Measurements from ENCODE around the gene SMPD3.
A peak's percentile ranks its signal among the peaks of the same experiment; 100 is the strongest.

SMPD3 gene

DNA sequence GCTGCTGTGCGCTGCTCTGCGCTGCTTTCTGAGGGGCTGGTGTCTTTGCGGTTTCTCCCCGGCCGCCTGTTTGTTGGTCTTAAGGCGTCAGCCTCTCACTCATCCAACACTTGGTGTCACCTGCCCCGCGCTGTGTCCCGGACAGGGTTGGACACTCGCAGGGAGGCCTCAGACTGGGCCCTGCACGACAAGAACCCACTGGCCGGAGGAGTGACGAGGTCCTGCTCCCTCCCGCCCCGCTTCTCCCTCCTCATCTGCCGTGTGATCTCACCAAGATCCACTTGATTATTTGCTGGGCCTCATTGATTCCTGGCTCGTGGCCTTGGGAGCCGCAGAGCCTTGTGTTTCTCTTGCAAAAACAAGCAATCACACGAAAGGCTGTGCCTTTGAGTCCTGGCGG lies 80.9 kb downstream of the SMPD3 start:
- DNase-seq: no peak

DNA sequence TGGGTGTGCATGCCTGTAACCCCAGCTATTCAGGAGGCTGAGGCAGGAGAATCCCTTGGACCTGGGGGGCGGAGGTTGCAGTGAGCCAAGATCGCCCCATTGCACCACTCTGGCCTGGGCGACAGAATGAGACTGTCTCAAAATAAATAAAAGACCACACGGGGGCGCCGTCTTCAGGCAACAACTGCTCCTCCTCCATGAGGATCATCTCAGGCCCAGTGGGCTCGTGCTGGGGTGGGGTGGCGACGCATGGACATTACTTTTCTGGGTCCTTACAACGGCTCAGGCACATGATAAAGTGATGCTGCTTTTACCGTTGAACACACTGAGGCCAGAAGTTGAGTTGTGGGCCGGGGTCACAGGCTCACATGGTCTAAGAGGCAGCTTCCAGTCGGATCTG lies 81.3 kb downstream of the SMPD3 start:
- no peak for DNase-seq

DNA sequence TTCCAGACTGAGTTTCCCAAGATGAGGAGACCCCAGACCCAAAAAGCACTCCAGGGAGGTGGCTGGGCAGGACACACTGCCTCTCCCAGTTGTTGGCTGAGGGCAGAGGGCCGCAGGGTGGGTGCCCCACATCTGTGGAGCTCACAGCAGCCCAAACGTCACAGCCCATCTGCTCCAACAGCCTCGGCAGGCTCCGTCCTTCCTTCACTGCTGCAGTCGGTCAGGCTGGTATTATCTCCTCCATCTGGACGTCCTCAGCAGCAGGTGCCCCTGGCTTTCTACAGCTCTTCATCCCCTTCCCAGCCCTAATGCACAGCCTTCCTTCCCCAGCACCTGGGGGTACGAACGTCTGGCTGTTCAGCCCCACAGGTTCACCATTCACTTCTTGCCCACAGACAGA lies 82.2 kb downstream of the SMPD3 start:
- DNase-seq: no peak

DNA sequence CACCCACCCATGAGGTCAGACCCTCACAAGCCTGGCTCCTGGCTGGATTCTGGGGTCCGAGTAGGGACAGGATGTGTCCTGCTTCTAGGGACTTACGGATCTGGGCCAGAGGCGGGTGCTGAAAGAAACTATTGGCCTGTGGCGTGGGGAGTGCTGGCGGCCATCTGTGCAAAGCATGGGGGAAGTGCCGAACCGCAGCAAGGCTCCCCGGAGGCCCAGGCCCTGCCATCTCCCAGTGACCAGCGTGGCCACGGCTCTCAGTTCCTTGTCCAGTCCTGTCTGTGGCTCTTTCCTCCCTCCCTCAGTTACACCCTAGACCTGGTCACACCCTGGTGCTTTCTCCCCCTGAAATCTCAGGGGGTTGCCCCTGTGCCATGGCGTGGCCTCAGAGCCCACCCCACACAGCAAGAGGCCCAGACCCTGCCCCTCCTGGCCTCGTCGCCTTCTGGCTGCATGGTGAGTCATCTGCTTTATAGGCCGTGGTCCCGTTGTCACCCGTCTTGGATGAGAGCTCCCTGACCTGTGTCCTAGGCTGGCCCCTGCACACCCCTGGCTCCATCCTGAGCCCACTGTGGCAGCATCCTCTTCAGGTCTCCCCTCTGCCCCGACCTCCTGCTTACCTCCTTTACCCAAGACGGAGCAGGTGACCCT lies 83.0 kb downstream of the SMPD3 start:
- no peak for DNase-seq

DNA sequence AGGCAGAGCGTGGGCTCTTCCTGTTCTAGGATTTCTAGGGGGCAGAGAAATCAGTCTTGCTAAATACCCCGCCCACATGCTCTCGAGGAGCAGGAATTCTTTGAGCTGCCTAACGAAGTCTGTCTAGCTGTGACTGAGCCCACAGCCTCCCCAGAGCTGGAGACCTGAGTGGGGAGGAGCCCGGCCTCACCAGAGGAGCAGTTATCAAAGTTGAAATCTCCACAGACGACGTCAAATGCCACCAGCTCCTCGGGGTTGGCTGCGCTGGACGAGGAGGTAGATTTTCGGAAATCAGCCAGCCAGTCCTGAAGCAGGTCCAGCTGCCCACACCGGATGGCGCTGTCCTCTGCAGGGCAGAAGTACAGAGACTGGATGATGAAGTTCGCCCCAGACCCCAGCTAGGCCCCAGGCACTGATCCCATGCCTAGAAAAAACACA lies 83.7 kb downstream of the SMPD3 start:
- no peak for DNase-seq

DNA sequence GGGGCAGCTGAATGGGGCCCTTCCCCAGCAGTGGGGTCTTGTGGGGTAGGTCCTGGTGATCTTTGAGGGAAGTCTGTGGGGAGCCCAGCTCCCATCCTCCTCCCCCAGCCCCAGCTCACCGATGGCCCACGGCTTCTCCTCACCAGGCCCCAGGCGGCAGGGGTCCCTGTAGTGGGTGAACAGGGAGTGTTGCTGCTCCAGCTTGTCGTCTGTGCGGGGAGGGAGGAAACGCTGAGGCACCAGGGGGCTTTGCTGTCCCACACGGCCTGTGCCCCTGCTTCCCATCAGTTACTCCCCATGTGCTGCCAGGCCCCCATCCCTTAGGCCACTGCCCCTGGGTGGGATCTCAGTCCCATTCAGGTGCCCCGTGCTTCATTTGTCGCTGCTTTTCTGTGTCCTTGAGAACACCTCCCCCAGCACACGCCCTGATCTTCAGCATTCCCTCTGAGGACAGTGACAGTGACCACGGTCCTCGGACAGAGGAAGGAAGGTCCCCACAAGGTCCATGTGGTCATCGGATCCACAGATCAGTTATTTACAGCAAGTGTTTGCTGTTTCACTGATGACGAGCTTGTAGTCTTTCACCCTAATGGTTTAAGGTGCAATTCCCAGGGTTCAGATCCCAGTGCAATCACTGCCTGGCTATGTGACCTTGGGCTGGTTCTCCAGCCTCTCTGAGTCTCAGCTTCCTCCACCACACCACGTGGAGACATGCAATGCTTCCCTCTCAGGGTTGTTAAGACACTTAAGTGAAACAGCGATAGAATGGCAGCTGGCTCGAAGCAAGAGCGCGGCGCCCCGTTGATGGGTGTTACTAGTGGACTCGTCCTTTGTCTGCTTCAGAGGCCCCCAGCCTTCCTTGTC lies 84.4 kb downstream of the SMPD3 start:
- DNase-seq: no peak

DNA sequence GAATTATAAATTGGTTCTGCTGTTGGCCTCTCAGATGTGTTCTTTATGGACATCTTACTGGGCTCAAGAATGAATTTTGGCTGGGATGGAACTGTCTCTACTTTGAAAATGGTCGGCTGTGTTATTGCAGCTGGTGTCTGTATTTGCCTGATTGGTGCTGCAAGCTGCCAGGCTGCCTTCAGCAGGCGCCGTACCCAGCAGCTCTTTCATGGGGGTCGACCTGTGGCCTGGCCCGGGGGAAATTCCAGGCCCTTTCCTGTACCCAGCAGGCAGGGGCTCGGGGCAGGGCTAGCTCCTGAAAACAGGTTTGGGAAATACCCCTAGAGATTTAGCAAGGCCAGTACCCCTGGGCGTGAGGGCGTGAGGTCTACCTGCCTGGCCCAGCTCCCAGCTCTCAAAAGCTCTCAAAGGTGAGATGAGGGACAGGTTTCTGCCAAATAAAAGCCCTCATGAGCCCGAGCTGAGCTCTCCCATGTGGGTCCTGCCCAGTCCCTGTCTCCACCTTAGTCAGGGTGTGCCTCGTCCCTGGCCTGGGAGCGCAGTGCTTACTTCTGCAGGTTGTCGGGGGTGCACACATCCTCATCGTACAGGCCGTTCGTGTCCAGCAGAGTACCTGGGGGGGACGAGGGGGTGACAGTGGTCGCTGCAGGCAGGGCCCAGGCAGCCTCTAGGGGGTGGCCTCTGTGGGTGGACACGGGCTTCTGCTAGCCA lies 85.2 kb downstream of the SMPD3 start:
- DNase-seq: no peak

DNA sequence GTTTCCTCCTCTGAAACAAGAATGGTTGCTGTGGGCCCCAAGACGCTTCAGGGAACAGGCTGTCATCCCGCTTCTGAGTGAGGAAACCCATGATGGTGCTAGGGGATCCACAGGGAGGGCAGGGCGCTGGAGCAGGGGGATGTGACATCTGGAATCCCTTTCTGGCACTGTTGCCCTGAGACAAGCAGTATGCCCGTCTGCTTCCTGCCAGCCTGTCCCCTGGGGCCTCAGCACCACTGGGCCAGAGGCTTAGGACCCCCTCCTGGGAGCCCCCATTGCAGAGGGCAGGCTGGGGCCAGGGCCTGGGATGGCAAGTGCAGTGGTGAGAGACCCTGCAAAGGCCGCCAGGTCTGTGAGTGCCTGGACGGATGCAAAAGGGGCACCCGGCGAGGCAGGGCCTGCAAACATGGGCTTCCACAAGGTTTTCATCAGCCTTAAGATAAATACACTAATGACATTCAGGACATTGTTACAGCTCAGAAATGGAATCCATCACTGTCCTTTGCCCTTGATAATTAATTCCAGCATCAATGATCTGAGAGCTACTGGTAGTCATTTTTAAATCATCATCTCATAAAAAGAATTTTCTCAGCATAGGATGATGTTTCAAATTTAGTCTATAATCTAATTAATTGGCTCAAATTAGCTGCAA lies 85.9 kb downstream of the SMPD3 start:
- no peak for DNase-seq

DNA sequence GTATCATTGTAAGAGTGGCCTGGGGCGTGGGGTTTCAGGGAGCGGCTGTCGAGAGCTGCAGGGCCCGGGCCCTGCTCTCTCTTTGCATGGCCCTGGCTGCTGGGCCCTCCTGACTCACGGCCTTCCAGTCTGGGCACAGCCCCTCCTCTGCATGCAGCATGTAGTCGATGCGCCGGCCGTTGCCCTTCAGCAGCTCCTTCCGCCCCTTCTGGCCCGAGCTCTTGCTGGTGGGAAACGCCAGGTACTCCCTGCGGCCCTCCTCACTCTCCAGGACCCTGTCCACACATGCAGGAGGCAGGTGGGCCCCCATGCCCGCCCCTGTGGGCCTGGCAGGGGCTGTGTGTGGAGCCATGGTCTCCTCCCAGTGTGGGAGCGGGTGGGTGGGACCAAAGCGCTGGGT lies 86.8 kb downstream of the SMPD3 start:
- no peak for DNase-seq

DNA sequence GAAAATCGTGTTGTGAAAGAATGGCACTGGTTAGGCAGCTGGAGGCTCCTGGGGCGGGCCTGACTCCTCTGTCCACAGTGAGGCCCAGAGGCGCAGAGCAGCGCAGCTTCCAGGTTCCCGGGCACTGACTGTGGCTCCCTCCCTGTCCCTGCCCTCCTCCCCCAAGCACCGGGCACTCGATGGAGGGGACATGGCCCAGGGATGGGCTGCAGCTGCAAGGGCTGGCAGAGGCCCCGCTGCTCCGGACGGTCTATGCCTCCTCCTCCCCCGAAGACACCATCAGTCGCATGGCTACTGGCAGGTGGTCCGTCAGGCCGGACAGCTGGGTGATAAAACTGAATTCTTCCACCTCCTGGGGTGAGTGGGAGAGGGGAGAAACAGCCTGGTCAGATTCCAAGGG lies 87.4 kb downstream of the SMPD3 start:
- no peak for DNase-seq

DNA sequence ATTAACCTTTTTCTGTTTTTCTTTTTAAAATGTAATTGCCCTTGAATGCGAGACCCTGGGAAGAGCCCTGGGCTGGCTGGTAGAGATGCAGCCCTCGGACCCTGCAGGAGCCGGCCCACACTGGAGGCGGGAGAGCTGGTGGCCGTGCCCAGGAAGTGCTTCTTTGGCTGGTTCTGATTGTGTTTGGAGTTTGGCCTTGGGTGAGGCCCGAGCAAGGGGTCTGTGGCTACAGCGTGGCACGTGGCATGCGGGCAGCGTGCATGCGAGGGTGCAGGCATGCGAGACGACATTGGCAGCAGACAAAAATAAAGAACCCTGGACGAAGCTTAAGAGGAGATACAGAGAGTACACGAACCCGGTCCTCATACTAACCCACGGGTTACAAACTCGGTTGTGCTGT lies 87.8 kb downstream of the SMPD3 start:
- no peak for DNase-seq

DNA sequence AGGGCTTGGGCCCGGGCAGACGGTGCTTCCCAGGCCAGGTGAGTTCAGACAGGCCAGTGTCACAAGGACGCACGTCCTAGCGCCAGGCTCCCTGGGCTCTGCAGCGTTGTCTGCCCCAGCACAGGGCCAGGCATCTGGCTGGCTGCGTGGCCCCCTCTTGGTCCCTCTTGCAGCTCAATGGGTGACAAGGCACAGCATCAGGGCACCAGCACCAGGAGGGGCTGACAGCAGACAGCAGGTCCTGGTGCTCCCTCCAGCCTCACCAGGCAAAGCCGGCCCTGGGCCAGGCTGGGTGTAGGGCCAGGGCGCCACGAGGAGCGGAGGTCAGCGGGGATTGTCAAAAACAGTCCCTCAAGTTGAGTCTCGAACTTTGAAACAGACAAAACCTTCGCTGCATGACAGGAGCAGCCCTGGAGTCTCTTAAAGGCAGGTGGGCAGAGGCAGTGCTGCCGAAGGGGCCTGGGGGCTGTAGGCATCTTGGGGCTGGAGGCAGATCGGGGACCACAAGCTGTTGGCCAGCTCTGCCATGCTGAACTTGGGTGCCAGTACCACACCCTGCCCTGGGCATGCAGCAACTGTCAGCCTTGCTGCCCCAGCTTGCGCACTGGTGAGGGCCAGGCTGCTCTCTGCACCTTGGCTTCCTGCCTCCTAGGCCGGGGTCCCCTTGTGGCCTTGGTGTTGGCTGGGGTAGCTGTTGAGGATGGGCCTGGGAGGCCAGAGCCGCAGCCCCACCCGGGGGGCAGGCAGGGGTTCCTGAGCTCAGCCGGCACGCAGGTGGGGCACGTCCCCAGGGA lies 88.7 kb downstream of the SMPD3 start:
- DNase-seq: no peak

DNA sequence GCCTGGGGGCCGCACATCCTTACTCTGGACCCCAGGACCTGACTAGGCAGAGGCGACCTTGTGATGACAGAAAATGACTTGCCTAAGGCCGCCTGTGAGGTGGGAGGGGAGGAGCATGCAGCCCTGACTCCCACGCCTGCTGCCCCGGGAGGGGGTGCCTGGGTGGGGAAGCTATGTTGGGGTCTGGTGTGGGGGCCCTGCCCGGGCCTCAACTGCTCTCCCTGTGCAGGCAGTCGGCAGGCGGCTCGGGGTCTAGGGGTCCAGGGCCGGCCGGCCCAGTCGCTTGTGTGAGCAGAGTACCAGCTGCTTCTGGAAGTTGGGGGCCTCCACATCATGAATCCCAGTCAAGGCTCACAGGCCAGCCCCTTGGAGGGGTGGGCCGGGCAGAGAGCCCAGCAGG lies 89.4 kb downstream of the SMPD3 start:
- no peak for DNase-seq

DNA sequence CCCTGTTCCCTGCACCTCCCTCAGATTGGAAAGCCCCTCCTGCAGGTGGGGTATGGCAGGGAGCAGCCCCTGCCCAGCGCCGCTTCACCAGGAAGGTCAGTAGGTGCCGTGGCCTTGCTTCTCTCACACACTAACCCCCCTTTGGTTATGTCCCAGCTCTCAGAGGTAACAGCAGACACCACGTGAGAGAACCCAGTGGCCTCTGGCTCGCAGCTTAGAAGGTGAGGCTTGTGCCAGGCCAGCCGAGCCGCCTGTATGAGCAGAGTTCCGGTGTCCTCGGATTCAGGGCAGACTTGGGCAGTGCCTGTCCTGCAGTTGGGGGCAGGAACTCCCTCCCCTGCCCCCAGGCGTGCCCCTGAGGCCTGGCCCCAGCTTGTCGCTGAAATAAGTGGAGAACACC lies 90.4 kb downstream of the SMPD3 start:
- DNase-seq: no peak

DNA sequence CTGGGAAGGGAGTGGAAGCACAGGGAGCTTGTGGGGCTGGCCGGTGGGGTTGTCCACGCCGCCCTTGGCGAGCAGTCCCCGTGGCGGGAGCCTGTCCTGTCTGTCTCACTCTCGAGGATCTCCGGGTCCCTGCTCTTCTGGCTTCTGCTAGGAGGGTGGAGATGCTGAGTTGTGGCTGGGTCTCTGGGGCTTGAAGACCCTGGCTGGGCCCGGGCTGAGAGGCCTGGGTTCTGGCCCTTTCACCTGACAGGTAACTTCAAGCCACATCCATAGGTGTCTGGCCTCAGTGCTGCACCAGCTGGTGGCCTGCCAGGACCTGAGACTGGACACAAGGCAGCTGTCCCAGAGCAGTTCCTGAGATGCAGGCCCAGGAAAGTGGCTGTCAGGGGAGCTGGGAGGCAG lies 90.8 kb downstream of the SMPD3 start:
- no peak for DNase-seq

DNA sequence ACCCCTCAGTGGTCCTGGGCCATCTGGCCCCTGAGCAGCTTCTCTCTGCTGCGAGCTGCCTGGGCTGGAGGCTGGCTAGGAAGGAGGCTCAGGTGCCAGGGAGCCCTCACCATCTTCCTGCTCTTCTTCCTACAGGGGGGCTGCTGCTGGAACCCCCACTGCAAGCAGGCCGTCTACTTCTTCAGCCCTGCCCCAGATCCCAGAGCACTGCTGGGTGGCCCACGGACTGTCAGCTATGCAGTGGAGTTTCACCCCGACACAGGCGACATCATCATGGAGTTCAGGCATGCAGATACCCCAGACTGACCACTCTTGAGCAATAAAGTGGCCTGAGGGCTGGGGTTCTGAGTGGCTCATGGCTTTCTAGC lies 91.4 kb downstream of the SMPD3 start:
- no peak for DNase-seq

DNA sequence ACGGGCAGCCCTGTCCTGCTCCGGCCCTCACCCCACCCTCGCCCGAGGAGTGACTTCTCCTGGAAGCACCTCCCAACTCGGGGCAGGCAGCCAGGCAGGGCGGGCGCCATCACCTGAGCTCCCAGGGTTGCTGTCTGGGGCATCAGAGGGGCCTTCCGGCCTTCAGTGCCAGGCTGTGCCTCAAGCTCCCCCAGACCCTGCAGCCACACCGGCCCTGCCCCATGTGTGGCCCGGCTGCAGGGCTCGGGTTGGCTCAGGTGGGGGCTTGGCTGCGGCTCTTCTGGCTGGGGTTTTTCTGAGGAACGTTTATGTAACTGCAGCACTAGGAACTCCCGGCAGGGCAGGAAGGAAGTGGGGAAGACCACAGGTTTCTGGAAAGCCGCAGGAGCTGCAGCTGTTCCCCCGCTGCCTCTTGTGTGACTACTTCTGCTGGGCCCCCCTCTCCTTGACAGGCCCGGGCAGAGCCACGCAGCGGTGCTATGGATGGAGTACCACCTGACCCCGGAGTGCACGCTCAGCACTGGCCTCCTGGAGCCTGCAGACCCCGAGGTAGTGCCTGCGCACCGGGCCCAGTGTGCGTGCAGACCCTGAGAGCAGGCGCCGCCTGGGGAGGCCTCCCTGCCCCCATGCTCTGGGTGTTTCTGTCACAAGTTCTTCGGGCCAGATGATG lies 91.9 kb downstream of the SMPD3 start:
- no peak for DNase-seq

DNA sequence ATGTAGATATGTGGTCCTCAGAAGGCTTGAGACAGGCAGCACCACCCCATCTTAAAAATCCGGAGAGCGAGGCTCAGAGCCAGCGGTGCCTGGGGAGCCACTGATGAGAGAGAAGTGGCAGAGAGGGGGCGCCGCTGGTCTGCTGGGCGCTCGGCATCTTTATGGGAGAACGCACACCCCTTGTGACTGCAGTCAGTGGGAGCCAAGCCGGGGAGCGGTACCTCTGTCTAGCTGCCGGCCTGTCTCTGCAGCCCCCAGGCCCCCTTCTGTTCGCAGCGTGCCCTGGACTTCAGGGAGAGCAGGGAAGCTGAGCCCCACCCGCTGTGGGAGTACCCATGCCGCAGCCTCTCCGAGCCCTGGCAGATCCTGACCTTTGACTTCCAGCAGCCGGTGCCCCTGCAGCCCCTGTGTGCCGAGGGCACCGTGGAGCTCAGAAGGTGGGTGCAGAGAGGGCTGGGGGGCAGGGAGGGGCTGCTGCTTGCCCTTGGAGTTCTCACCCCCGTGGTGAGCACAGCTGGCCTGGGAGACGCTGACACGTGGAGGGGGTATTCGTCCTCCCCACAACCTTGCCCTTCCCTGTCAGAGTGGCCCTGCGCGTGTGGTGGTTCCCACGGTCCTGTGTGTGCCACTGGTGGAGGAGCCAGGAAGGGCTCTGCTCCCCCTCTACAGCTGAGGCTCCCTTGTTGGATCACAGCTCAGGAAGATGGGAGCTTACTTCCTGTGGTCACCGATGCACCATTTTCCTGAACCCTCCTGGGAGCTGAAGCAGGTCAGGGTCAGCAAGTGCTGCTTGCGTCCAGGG lies 92.7 kb downstream of the SMPD3 start:
- DNase-seq: no peak

DNA sequence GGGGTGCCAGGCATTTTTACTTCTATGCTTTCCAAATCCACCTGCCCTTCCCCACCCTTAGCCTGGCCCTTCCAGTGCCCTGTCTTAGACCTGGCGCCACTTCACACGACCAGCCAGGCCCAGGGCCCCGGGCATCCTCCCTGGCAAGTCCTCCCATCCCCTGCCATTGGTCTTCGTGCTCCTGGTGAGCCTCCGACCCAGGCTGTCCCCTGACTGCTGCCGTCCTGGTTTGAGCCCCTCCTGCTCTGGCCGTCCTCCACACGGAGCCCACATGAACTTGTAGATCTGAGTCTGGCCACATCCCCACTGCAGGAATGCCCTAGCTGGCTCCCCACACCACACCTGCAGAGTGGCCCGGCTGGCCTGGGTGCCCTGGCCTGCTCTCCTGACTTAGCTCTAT lies 93.5 kb downstream of the SMPD3 start:
- DNase-seq: no peak

DNA sequence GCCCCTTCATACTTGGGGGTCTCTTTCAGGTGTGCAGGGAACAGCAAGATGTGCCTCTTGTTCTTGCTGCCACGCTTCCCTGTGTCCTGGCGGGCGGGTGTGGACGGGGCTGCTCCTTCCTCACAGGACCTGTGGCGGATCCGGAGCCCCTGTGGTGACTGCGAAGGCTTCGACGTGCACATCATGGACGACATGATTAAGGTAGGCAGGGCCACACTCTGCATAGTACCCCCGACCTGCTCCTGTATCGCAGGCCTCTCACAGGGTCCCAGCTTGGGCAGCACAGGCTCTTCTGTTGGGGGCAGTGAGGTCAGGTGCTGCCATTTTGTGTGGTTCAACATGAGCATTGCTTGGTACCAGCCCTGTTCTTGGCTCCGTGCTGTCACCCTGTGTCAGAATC lies 94.9 kb downstream of the SMPD3 start:
- DNase-seq: no peak

DNA sequence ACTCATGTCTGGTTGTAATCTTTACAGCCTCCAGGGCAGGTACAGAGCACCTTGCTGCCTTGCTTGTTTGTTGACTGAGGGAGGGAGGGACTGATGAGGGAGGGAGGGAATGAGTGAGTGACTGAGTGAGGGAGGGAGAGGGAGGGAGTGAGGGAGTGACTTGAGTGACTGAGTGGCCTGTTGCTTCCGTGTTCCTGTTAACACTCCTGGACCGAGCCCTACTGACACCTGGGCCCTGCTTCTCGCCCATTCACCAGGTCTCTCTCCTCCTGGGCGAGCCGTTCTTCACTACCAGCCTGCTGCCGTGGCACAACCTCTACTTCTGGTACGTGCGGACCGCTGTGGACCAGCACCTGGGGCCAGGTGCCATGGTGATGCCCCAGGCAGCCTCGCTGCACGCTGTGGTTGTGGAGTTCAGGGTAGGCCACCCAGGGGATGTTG lies 96.3 kb downstream of the SMPD3 start:
- peak; percentile 74 for DNase-seq

Measured in NCI-H510A treated with DMSO at 0.1 percent for 48 hours (cell line).